Adipocyte (in vitro differentiated cells): ENCODE results near the gene AK8.

Source experiments
- DNase-seq: peaks from one replicate; pipeline ENCODE4 v3.0.0-alpha.2; 2015; ENCODE audit warnings: low read depth
- H3K27me3 ChIP-seq: replicated peaks from 2 replicates; pipeline ENCODE4 v1.7.0; 2013; ENCODE audit warnings: mild to moderate bottlenecking, low read length, moderate library complexity; ENCODE audit not compliant: control insufficient read depth, insufficient read depth
- H3K36me3 ChIP-seq: 2 replicates; pipeline ENCODE4 v1.7.0; 2013; ENCODE audit warnings: low read length, mild to moderate bottlenecking, moderate library complexity; ENCODE audit not compliant: control insufficient read depth, insufficient read depth, severe bottlenecking
- H3K4me1 ChIP-seq: 2 replicates; pipeline ENCODE4 v1.7.0; 2013; ENCODE audit warnings: mild to moderate bottlenecking, low read length, moderate library complexity; ENCODE audit not compliant: control insufficient read depth, insufficient read depth
- H3K4me3 ChIP-seq: 2 replicates; pipeline ENCODE4 v1.7.0; 2013; ENCODE audit warnings: mild to moderate bottlenecking, low read length, moderate library complexity
- H3K9ac ChIP-seq: 2 replicates; pipeline ENCODE4 v1.7.0; 2013; ENCODE audit warnings: mild to moderate bottlenecking, low read length, moderate library complexity
- H3K9me3 ChIP-seq: 2 replicates; pipeline ENCODE4 v1.7.0; 2013; ENCODE audit warnings: mild to moderate bottlenecking, low read length, moderate library complexity; ENCODE audit not compliant: control insufficient read depth

AK8 gene

GRCh38 chr9:132802121-132802795, 75.8 kb downstream of the AK8 start:
- no peaks in the 10 kb centered on the region for H3K36me3 ChIP-seq
- H3K9ac ChIP-seq = no peak overlapping the region
- peaks cover 37% of the 10 kb centered on the region for H3K27me3 ChIP-seq
- H3K4me3 ChIP-seq = no peak overlapping the region
- no peak for DNase-seq
- peaks cover 22% of the 10 kb centered on the region for H3K4me1 ChIP-seq
- H3K9me3 ChIP-seq = no peaks in the 10 kb centered on the region

- H3K4me1 ChIP-seq = peaks cover 22% of the 10 kb centered on the region
- no peak for DNase-seq
- no peak overlapping the region for H3K4me3 ChIP-seq
- peaks cover 37% of the 10 kb centered on the region for H3K27me3 ChIP-seq
- no peaks in the 10 kb centered on the region for H3K36me3 ChIP-seq
- no peak overlapping the region for H3K9ac ChIP-seq
- H3K9me3 ChIP-seq = no peaks in the 10 kb centered on the region
These were observed 76.4 kb downstream of the AK8 start for GRCh38 chr9:132801659-132802058.

GRCh38 chr9:132800038-132800648, 77.9 kb downstream of the AK8 start:
- no peaks in the 10 kb centered on the region for H3K9me3 ChIP-seq
- no peak overlapping the region for H3K9ac ChIP-seq
- H3K36me3 ChIP-seq = no peaks in the 10 kb centered on the region
- peaks cover 31% of the 10 kb centered on the region for H3K27me3 ChIP-seq
- DNase-seq = peak; percentile 92
- peaks cover 22% of the 10 kb centered on the region for H3K4me1 ChIP-seq
- no peak overlapping the region for H3K4me3 ChIP-seq

- no peak overlapping the region for H3K9ac ChIP-seq
- H3K9me3 ChIP-seq = no peaks in the 10 kb centered on the region
- peaks cover 31% of the 10 kb centered on the region for H3K27me3 ChIP-seq
- H3K4me3 ChIP-seq = peak overlapping the region; percentile 1
- no peak for DNase-seq
- H3K4me1 ChIP-seq = peaks cover 22% of the 10 kb centered on the region
- no peaks in the 10 kb centered on the region for H3K36me3 ChIP-seq
These were observed 79.0 kb downstream of the AK8 start for GRCh38 chr9:132798817-132799790.

GRCh38 chr9:132797861-132798659, 80.0 kb downstream of the AK8 start:
- peak overlapping the region; percentile 12 for H3K4me3 ChIP-seq
- H3K9me3 ChIP-seq = no peaks in the 10 kb centered on the region
- H3K4me1 ChIP-seq = peaks cover 22% of the 10 kb centered on the region
- H3K9ac ChIP-seq = peak overlapping the region; percentile 46
- peaks cover 29% of the 10 kb centered on the region for H3K27me3 ChIP-seq
- DNase-seq = no peak
- no peaks in the 10 kb centered on the region for H3K36me3 ChIP-seq

- Histone ChIP-seq H3K4me3 (no peak overlapping the region), H3K9me3 (no peaks in the 10 kb centered on the region), H3K9ac (no peak overlapping the region), H3K27me3 (peaks cover 27% of the 10 kb centered on the region), H3K36me3 (no peaks in the 10 kb centered on the region), H3K4me1 (peaks cover 22% of the 10 kb centered on the region)
- no peak for DNase-seq
These were observed 82.4 kb downstream of the AK8 start for GRCh38 chr9:132795511-132796303.

- Histone ChIP-seq H3K27me3 (peaks cover 27% of the 10 kb centered on the region), H3K9ac (no peak overlapping the region), H3K36me3 (no peaks in the 10 kb centered on the region), H3K4me3 (no peak overlapping the region), H3K9me3 (no peaks in the 10 kb centered on the region), H3K4me1 (peaks cover 19% of the 10 kb centered on the region)
- no peak for DNase-seq
These were observed 83.2 kb downstream of the AK8 start for GRCh38 chr9:132794730-132795380.

GRCh38 chr9:132793606-132794580, 84.2 kb downstream of the AK8 start:
- DNase-seq = no peak
- Histone ChIP-seq H3K9ac (no peak overlapping the region), H3K36me3 (no peaks in the 10 kb centered on the region), H3K27me3 (peaks cover 27% of the 10 kb centered on the region), H3K4me3 (no peak overlapping the region), H3K4me1 (peaks cover 13% of the 10 kb centered on the region), H3K9me3 (no peaks in the 10 kb centered on the region)

- Histone ChIP-seq H3K27me3 (peaks cover 27% of the 10 kb centered on the region), H3K9me3 (peaks cover 10% of the 10 kb centered on the region), H3K36me3 (no peaks in the 10 kb centered on the region), H3K9ac (no peak overlapping the region), H3K4me1 (no peaks in the 10 kb centered on the region), H3K4me3 (no peak overlapping the region)
- no peak for DNase-seq
These were observed 85.5 kb downstream of the AK8 start for GRCh38 chr9:132792547-132792946.
